Measurements from ENCODE around the gene PRR16. TPM values are rescaled to one million over a fixed set of nuclear protein-coding genes. Genes with fewer than 3 reads are reported as not detected.

The PRR16 gene
- total and polyA plus RNA-seq, 2 of the 13 experiments (the other 11 are each of a cell fraction or from before 2014, with no cell fraction given), result not detected

DNA sequence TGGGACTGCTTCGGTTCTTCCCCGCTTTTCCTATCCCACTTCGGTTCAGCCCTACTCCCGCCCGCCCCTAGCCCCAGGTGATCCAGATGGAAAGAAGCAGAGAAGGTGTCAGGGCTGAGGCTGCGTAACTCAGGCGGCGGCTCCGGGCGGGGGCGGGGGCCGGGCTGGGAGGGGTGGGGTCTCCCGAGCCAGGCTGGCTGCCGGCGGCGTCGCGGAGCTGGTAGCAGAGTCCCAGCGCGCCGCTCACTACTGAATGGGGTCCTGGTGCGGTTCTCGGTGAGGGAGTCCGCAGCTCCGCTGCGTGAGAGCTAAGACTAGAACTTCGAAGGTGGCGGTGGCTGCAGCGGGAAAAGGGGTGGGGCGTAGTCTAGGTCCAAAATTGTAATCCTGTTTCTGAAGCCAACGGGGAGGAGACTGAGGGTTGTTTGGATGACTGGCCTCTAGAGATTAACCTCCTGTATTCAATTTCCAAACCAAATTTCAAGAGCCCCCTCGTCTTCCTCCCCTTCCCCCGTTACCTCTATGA, 1.4 kb downstream of the PRR16 start:
- H3K9ac ChIP-seq (ENCODE audit: insufficient read depth, low read depth, low read length), result no peak overlapping the region
- ChIA-PET CTCF (ENCODE audit: low intra/inter-chr PET ratio, low total read pairs) (no interaction called here), POLR2A (no interaction called here)
- H3K4me3 ChIP-seq (replicated peaks in 1 of 3; ENCODE audit: insufficient read depth in 1 of 3, low read depth in 2 of 3, low read length in 3 of 3), result no peak overlapping the region; a peak in 1 of 6 replicates
- peak overlapping the region; percentile 71; the same call in 1 of the 2 replicates for H3K4me2 ChIP-seq (ENCODE audit: low read depth, low read length)
- no TSS peak for BruUV-seq (replicated peaks)
- H2AFZ ChIP-seq (ENCODE audit: low read length), result no peak overlapping the region
- 23% methylated on average over 8 of the region's 33 CpGs for WGBS (ENCODE audit: low lambda C conversion rate)
- FAIRE-seq, result no peak
- no peaks in the 10 kb centered on the region for H3K79me2 ChIP-seq (ENCODE audit: insufficient read depth, low read length)
- no peaks in the 10 kb centered on the region for H3K36me3 ChIP-seq (replicated peaks in 1 of 2; ENCODE audit: control insufficient read depth in 1 of 2, insufficient read depth in 2 of 2, low read length in 2 of 2)
- TF ChIP-seq ZBTB1 (CRISPR knock-in tag; IDR thresholded peaks at IDR 0.05; ENCODE audit: borderline replicate concordance) (no peak), GZF1 (CRISPR knock-in tag; IDR thresholded peaks at IDR 0.05) (no peak), FOXC1 (CRISPR knock-in tag; IDR thresholded peaks at IDR 0.05; ENCODE audit: borderline replicate concordance) (no peak), ZNF841 (CRISPR knock-in tag; IDR thresholded peaks at IDR 0.05; ENCODE audit: borderline replicate concordance) (no peak), NCOA2 (CRISPR knock-in tag; IDR thresholded peaks at IDR 0.05) (no peak), MZF1 (CRISPR knock-in tag; IDR thresholded peaks at IDR 0.05; ENCODE audit: borderline replicate concordance) (no peak)
- TF ChIP-seq, protein P1, sequence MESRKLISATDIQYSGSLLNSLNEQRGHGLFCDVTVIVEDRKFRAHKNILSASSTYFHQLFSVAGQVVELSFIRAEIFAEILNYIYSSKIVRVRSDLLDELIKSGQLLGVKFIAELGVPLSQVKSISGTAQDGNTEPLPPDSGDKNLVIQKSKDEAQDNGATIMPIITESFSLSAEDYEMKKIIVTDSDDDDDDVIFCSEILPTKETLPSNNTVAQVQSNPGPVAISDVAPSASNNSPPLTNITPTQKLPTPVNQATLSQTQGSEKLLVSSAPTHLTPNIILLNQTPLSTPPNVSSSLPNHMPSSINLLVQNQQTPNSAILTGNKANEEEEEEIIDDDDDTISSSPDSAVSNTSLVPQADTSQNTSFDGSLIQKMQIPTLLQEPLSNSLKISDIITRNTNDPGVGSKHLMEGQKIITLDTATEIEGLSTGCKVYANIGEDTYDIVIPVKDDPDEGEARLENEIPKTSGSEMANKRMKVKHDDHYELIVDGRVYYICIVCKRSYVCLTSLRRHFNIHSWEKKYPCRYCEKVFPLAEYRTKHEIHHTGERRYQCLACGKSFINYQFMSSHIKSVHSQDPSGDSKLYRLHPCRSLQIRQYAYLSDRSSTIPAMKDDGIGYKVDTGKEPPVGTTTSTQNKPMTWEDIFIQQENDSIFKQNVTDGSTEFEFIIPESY (CRISPR knock-in tag; IDR thresholded peaks at IDR 0.05), result no peak
- TF ChIP-seq, protein P2, sequence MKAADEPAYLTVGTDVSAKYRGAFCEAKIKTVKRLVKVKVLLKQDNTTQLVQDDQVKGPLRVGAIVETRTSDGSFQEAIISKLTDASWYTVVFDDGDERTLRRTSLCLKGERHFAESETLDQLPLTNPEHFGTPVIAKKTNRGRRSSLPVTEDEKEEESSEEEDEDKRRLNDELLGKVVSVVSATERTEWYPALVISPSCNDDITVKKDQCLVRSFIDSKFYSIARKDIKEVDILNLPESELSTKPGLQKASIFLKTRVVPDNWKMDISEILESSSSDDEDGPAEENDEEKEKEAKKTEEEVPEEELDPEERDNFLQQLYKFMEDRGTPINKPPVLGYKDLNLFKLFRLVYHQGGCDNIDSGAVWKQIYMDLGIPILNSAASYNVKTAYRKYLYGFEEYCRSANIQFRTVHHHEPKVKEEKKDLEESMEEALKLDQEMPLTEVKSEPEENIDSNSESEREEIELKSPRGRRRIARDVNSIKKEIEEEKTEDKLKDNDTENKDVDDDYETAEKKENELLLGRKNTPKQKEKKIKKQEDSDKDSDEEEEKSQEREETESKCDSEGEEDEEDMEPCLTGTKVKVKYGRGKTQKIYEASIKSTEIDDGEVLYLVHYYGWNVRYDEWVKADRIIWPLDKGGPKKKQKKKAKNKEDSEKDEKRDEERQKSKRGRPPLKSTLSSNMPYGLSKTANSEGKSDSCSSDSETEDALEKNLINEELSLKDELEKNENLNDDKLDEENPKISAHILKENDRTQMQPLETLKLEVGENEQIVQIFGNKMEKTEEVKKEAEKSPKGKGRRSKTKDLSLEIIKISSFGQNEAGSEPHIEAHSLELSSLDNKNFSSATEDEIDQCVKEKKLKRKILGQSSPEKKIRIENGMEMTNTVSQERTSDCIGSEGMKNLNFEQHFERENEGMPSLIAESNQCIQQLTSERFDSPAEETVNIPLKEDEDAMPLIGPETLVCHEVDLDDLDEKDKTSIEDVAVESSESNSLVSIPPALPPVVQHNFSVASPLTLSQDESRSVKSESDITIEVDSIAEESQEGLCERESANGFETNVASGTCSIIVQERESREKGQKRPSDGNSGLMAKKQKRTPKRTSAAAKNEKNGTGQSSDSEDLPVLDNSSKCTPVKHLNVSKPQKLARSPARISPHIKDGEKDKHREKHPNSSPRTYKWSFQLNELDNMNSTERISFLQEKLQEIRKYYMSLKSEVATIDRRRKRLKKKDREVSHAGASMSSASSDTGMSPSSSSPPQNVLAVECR (CRISPR knock-in tag; IDR thresholded peaks at IDR 0.05; ENCODE audit: borderline replicate concordance), result no peak
- peaks cover 4 to 29% of the 10 kb centered on the region in 2 experiments for H3K27me3 ChIP-seq (ENCODE audit: control insufficient read depth in 1 of 2, insufficient read depth in 2 of 2, low read length in 2 of 2)
- intact Hi-C loops (cut with micrococcal nuclease; ENCODE audit: unreplicated experiment), result no loop called here
- in situ Hi-C loops (cut with HindIII; ENCODE audit: extremely low pct_ligation_motif_present, low pct_unique_long_range_greater_than_20kb), result no loop called here
- no peaks in the 10 kb centered on the region for H3K9me3 ChIP-seq (ENCODE audit: low read length)
- H4K20me1 ChIP-seq (ENCODE audit: insufficient read depth, low read length), result no peaks in the 10 kb centered on the region
- H3K27ac ChIP-seq (ENCODE audit: extremely low read length, insufficient read depth, low read length), result no peak overlapping the region
- peak; percentile 39 for ATAC-seq
- DNase-seq (ENCODE audit: low spot score), result no peak
- H3K4me1 ChIP-seq (ENCODE audit: insufficient read depth, low read length), result peaks cover 16% of the 10 kb centered on the region; the same call in 1 of the 2 replicates
